Mucosa of stomach (tissue), 1 donor: ENCODE measurements around the gene POU5F1.

Experiments
- H3K27me3 ChIP-seq: one replicate; pipeline ENCODE4 v1.7.0; 2013; ENCODE audit warnings: mild to moderate bottlenecking, low read length; ENCODE audit not compliant: control insufficient read depth, insufficient read depth
- H3K36me3 ChIP-seq: one replicate; pipeline ENCODE4 v1.7.0; 2013; ENCODE audit warnings: low read length; ENCODE audit not compliant: control insufficient read depth, insufficient read depth
- H3K4me1 ChIP-seq: one replicate; pipeline ENCODE4 v1.7.0; 2013; ENCODE audit warnings: mild to moderate bottlenecking, low read length; ENCODE audit not compliant: control insufficient read depth, insufficient read depth
- H3K4me3 ChIP-seq: one replicate; pipeline ENCODE4 v1.7.0; 2013; ENCODE audit warnings: low read length
- H3K9ac ChIP-seq: one replicate; pipeline ENCODE4 v1.7.0; 2013; ENCODE audit warnings: mild to moderate bottlenecking, low read length, moderate library complexity
- H3K9me3 ChIP-seq: one replicate; pipeline ENCODE4 v1.7.0; 2013; ENCODE audit warnings: mild to moderate bottlenecking, low read length, moderate library complexity; ENCODE audit not compliant: control insufficient read depth
- donor health status: Pancreatic carcinoma.

The POU5F1 gene

GRCh38 chr6:31144296-31144969 lies 26.0 kb downstream of the POU5F1 start:
- no peaks in the 10 kb centered on the region for H3K9me3 ChIP-seq

GRCh38 chr6:31143148-31143547 lies 27.3 kb downstream of the POU5F1 start:
- peaks cover 49% of the 10 kb centered on the region for H3K4me1 ChIP-seq
- H3K27me3 ChIP-seq, result no peaks in the 10 kb centered on the region
- no peaks in the 10 kb centered on the region for H3K36me3 ChIP-seq
- H3K4me3 ChIP-seq, result no peak overlapping the region
- H3K9ac ChIP-seq, result peak overlapping the region; percentile 24
- no peaks in the 10 kb centered on the region for H3K9me3 ChIP-seq

More at GRCh38 chr6:31144296-31144969, 26.0 kb downstream of the POU5F1 start:
- H3K27me3 ChIP-seq, result no peaks in the 10 kb centered on the region
- peaks cover 36% of the 10 kb centered on the region for H3K4me1 ChIP-seq
- peak overlapping the region; percentile 38 for H3K9ac ChIP-seq
- no peak overlapping the region for H3K4me3 ChIP-seq
- H3K36me3 ChIP-seq, result no peaks in the 10 kb centered on the region

GRCh38 chr6:31142361-31142761 lies 28.1 kb downstream of the POU5F1 start:
- no peaks in the 10 kb centered on the region for H3K27me3 ChIP-seq
- no peak overlapping the region for H3K4me3 ChIP-seq
- no peaks in the 10 kb centered on the region for H3K36me3 ChIP-seq
- H3K4me1 ChIP-seq, result peaks cover 56% of the 10 kb centered on the region
- H3K9me3 ChIP-seq, result no peaks in the 10 kb centered on the region
- peak overlapping the region; percentile 24 for H3K9ac ChIP-seq

- H3K9ac ChIP-seq, result no peak overlapping the region
- peaks cover 53% of the 10 kb centered on the region for H3K4me1 ChIP-seq
- H3K4me3 ChIP-seq, result no peak overlapping the region
- no peaks in the 10 kb centered on the region for H3K9me3 ChIP-seq
- H3K27me3 ChIP-seq, result no peaks in the 10 kb centered on the region
- H3K36me3 ChIP-seq, result no peaks in the 10 kb centered on the region
These were observed 29.8 kb downstream of the POU5F1 start for GRCh38 chr6:31140643-31141042.

GRCh38 chr6:31139599-31139998 lies 30.9 kb downstream of the POU5F1 start:
- Histone ChIP-seq H3K9me3 (no peaks in the 10 kb centered on the region), H3K4me1 (peaks cover 43% of the 10 kb centered on the region), H3K27me3 (no peaks in the 10 kb centered on the region), H3K4me3 (no peak overlapping the region), H3K9ac (no peak overlapping the region), H3K36me3 (no peaks in the 10 kb centered on the region)

GRCh38 chr6:31138982-31139381 lies 31.5 kb downstream of the POU5F1 start, which contains the start of gene PSORS1C2:
PSORS1C2 (minus strand) TSS chr6:31139066; CDS start chr6:31139026, 40 bp downstream.
- H3K9ac ChIP-seq, result peak within 1 kb of the TSS; percentile 68
- peak within 1 kb of the TSS; percentile 22 for H3K4me3 ChIP-seq
- peaks cover 37% of the 10 kb centered on the region for H3K4me1 ChIP-seq
- H3K36me3 ChIP-seq, result no peaks in the 10 kb centered on the region
- H3K9me3 ChIP-seq, result no peaks in the 10 kb centered on the region
- H3K27me3 ChIP-seq, result no peaks in the 10 kb centered on the region

- Histone ChIP-seq H3K4me1 (peaks cover 23% of the 10 kb centered on the region), H3K36me3 (no peaks in the 10 kb centered on the region), H3K4me3 (no peak overlapping the region), H3K9me3 (no peaks in the 10 kb centered on the region), H3K9ac (no peak overlapping the region), H3K27me3 (no peaks in the 10 kb centered on the region)
These were observed 34.8 kb downstream of the POU5F1 start for GRCh38 chr6:31135710-31136109.

- peaks cover 7% of the 10 kb centered on the region for H3K4me1 ChIP-seq
- H3K27me3 ChIP-seq, result no peaks in the 10 kb centered on the region
- no peak overlapping the region for H3K4me3 ChIP-seq
- H3K9me3 ChIP-seq, result no peaks in the 10 kb centered on the region
- no peak overlapping the region for H3K9ac ChIP-seq
- H3K36me3 ChIP-seq, result no peaks in the 10 kb centered on the region
These were observed 37.7 kb downstream of the POU5F1 start for GRCh38 chr6:31132806-31133205.

- H3K4me3 ChIP-seq, result no peak overlapping the region
- H3K9me3 ChIP-seq, result no peaks in the 10 kb centered on the region
- H3K36me3 ChIP-seq, result no peaks in the 10 kb centered on the region
- H3K27me3 ChIP-seq, result no peaks in the 10 kb centered on the region
- H3K4me1 ChIP-seq, result peaks cover 13% of the 10 kb centered on the region
- H3K9ac ChIP-seq, result no peak overlapping the region
These were observed 38.9 kb downstream of the POU5F1 start for GRCh38 chr6:31131595-31131994.

- H3K9ac ChIP-seq, result no peak overlapping the region
- H3K4me3 ChIP-seq, result no peak overlapping the region
- H3K27me3 ChIP-seq, result no peaks in the 10 kb centered on the region
- peaks cover 21% of the 10 kb centered on the region for H3K4me1 ChIP-seq
- no peaks in the 10 kb centered on the region for H3K9me3 ChIP-seq
- H3K36me3 ChIP-seq, result peaks cover 4% of the 10 kb centered on the region
These were observed 39.7 kb downstream of the POU5F1 start for GRCh38 chr6:31130751-31131150.

- Histone ChIP-seq H3K36me3 (peaks cover 4% of the 10 kb centered on the region), H3K9ac (no peak overlapping the region), H3K9me3 (no peaks in the 10 kb centered on the region), H3K4me1 (peaks cover 33% of the 10 kb centered on the region), H3K27me3 (no peaks in the 10 kb centered on the region), H3K4me3 (no peak overlapping the region)
These were observed 41.4 kb downstream of the POU5F1 start for GRCh38 chr6:31129130-31129529.

- Histone ChIP-seq H3K4me3 (no peak overlapping the region), H3K4me1 (peaks cover 33% of the 10 kb centered on the region), H3K9me3 (no peaks in the 10 kb centered on the region), H3K9ac (no peak overlapping the region), H3K36me3 (peaks cover 4% of the 10 kb centered on the region), H3K27me3 (no peaks in the 10 kb centered on the region)
These were observed 42.3 kb downstream of the POU5F1 start for GRCh38 chr6:31128093-31128676.
